SK-N-SH (cell line): Measurements from ENCODE around the gene AREG. TPM values are rescaled to one million over a fixed set of nuclear protein-coding genes. Genes with fewer than 3 reads are reported as not detected.

ENCODE experiments used
- CTCF ChIA-PET: fragments of 300-600, 350-600 bp; formaldehyde crosslinking; extraction: SDS; loops from one replicate; lab custom pipeline; 2021; lab: Yijun Ruan, JAX
- POLR2A ChIA-PET: fragments of 350-600 bp; sonication (Branson Sonifier 250); formaldehyde crosslinking; extraction: SDS; loops from one replicate; lab custom pipeline; 2020; ENCODE audit warnings: antibody characterized with exemption, inconsistent platforms; lab: Yijun Ruan, JAX
- DNase-seq: peaks from one replicate; pipeline ENCODE4 v3.0.0; 2012
- H2AFZ ChIP-seq: fragments of 200-600 bp; sonication (generic); 2 replicates; pipeline ENCODE4 v1.8.1; 2016; ENCODE audit warnings: antibody characterized with exemption, mild to moderate bottlenecking, low read depth
- H3F3A ChIP-seq: fragments of 200-600 bp; sonication (generic); replicated peaks from 2 replicates; pipeline ENCODE3; 2016; ENCODE audit warnings: antibody characterized with exemption, mild to moderate bottlenecking; ENCODE audit not compliant: insufficient read depth
- H3K27ac ChIP-seq, 2 experiments: fragments of 200-500 bp in 1 of 2; fragments of 200-600 bp in 1 of 2; sonication (Bioruptor generic) in 1 of 2; sonication (generic), shearing (Covaris generic) in 1 of 2; 2 replicates each; pipeline versions ENCODE4 v1.5.1 to v1.6.1; 2014 to 2016; ENCODE audit warnings: low read depth in 2 of 2, inconsistent platforms in 1 of 2, low read length in 1 of 2, mild to moderate bottlenecking in 1 of 2, mixed read lengths in 1 of 2
- H3K27me3 ChIP-seq: fragments of 200-600 bp; sonication (generic), shearing (Covaris generic); 2 replicates; pipeline ENCODE4 v1.6.1; 2016; ENCODE audit warnings: mixed run types; ENCODE audit not compliant: insufficient read depth
- H3K36me3 ChIP-seq, 2 experiments: fragments of 200-500 bp in 1 of 2; fragments of 200-600 bp in 1 of 2; sonication (Bioruptor generic) in 1 of 2; sonication (generic) in 1 of 2; replicated peaks in 1 of 2; 2 replicates each; pipeline versions ENCODE3 to v1.5.1; 2014 to 2016; ENCODE audit warnings: low read length in 1 of 2, mild to moderate bottlenecking in 1 of 2; ENCODE audit not compliant: insufficient read depth in 2 of 2, control insufficient read depth in 1 of 2
- H3K4me1 ChIP-seq, 2 experiments: fragments of 200-500 bp in 1 of 2; fragments of 200-600 bp in 1 of 2; sonication (Bioruptor generic) in 1 of 2; sonication (generic), shearing (Covaris generic) in 1 of 2; 2 replicates each; pipeline versions ENCODE4 v1.5.1 to v1.6.1; 2014 to 2016; ENCODE audit warnings: low read depth in 1 of 2, low read length in 1 of 2, mixed run types in 1 of 2; ENCODE audit not compliant: insufficient read depth in 2 of 2, control insufficient read depth in 1 of 2
- H3K4me2 ChIP-seq: fragments of 200-600 bp; sonication (generic), shearing (Covaris generic); 2 replicates; pipeline ENCODE4 v1.6.1; 2017; ENCODE audit warnings: mixed run types
- H3K4me3 ChIP-seq, 2 experiments: fragments of 200-500 bp in 1 of 2; fragments of 200-600 bp in 1 of 2; sonication (Bioruptor generic) in 1 of 2; sonication (generic), shearing (Covaris generic) in 1 of 2; 2 replicates each; pipeline versions ENCODE4 v1.5.1 to v1.8.1; 2014 to 2016; ENCODE audit warnings: low read depth in 2 of 2, inconsistent platforms in 1 of 2, low read length in 1 of 2, mild to moderate bottlenecking in 1 of 2, mixed read lengths in 1 of 2, moderate library complexity in 1 of 2
- H3K79me2 ChIP-seq: fragments of 200-600 bp; sonication (generic); 2 replicates; pipeline ENCODE4 v1.8.1; 2017; ENCODE audit warnings: mild to moderate bottlenecking; ENCODE audit not compliant: insufficient read depth
- H3K9ac ChIP-seq: fragments of 200-600 bp; sonication (generic); 2 replicates; pipeline ENCODE4 v1.6.1; 2017; ENCODE audit warnings: mixed run types
- H3K9me2 ChIP-seq: fragments of 200-600 bp; sonication (generic); 2 replicates; pipeline ENCODE4 v1.6.1; 2017; ENCODE audit warnings: mixed run types
- H3K9me3 ChIP-seq: fragments of 200-600 bp; sonication (generic); 2 replicates; pipeline ENCODE4 v1.6.1; 2017; ENCODE audit warnings: mixed run types, mild to moderate bottlenecking, moderate library complexity
- H4K20me1 ChIP-seq: fragments of 200-600 bp; sonication (generic); 2 replicates; pipeline ENCODE4 v1.6.1; 2017; ENCODE audit warnings: mild to moderate bottlenecking, mixed run types; ENCODE audit not compliant: insufficient read depth
- CHD2 ChIP-seq: fragments of 150-350 bp; IDR thresholded peaks from 2 replicates; pipeline ENCODE4 v1.6.1; 2018; ENCODE audit warnings: low read length; ENCODE audit not compliant: partially characterized antibody
- FOSL2 ChIP-seq: IDR thresholded peaks from 2 replicates; pipeline ENCODE4 v1.4.0; 2012; ENCODE audit warnings: low read depth, mild to moderate bottlenecking, moderate library complexity, borderline replicate concordance
- GABPA ChIP-seq: IDR thresholded peaks from 2 replicates; pipeline ENCODE4 v1.4.0; 2012; ENCODE audit warnings: low read depth, mild to moderate bottlenecking
- GATA2 ChIP-seq: sonication (generic); formaldehyde crosslinking; IDR thresholded peaks from 2 replicates; pipeline ENCODE4 v1.5.0; 2020; ENCODE audit warnings: mild to moderate bottlenecking, missing genetic modification reagents
- MEF2A ChIP-seq: IDR thresholded peaks from 2 replicates; pipeline ENCODE4 v1.4.0; 2012; ENCODE audit warnings: low read depth, borderline replicate concordance
- POLR2AphosphoS5 ChIP-seq: IDR thresholded peaks from 2 replicates; pipeline ENCODE4 v1.6.1; 2012; ENCODE audit warnings: low read depth, low read length
- RAD21 ChIP-seq: IDR thresholded peaks from 2 replicates; pipeline ENCODE4 v1.6.1; 2012; ENCODE audit warnings: mild to moderate bottlenecking, low read length
- RCOR1 ChIP-seq: fragments of 150-350 bp; IDR thresholded peaks from 2 replicates; pipeline ENCODE4 v1.6.1; 2017; ENCODE audit warnings: antibody characterized with exemption, low read length
- RXRA ChIP-seq: IDR thresholded peaks from 2 replicates; pipeline ENCODE4 v1.4.0; 2012; ENCODE audit warnings: low read depth, mild to moderate bottlenecking, borderline replicate concordance
- SIN3A ChIP-seq: IDR thresholded peaks from 2 replicates; pipeline ENCODE4 v1.6.1; 2012; ENCODE audit warnings: low read depth, mild to moderate bottlenecking, low read length, moderate library complexity, borderline replicate concordance
- SMC3 ChIP-seq: IDR thresholded peaks from 2 replicates; pipeline ENCODE4 v1.6.1; 2012; ENCODE audit warnings: low read depth, low read length, improper control_type of control experiment
- WGBS: methylation state at CpG from one replicate; pipeline ENCODE4 v1.1.6; 2017; ENCODE audit warnings: low lambda C conversion rate; 5-methylcytosine and 5-hydroxymethylcytosine counted together
- polyA plus RNA-seq, 3 experiments: library from polyadenylated mRNA; depleted of rRNA; stranded (reverse); fragments of >200 nt; gene quantifications; 2 replicates each; pipeline ENCODE4 v1.2.3, GENCODE V29; 2012
- TF ChIP-seq, protein P1 (sequence below): fragments of 150-350 bp; IDR thresholded peaks from 2 replicates; pipeline ENCODE4 v1.6.1; 2017; ENCODE audit warnings: antibody characterized with exemption, low read length, low read depth, borderline replicate concordance
- TF ChIP-seq, protein P2 (sequence below): IDR thresholded peaks from 2 replicates; pipeline ENCODE4 v1.4.0; 2012; ENCODE audit warnings: low read depth, borderline replicate concordance
- TF ChIP-seq, protein P3 (sequence below): fragments of 200-600 bp; sonication (generic); IDR thresholded peaks from 2 replicates; pipeline ENCODE4 v1.6.1; 2017; ENCODE audit warnings: antibody characterized with exemption, mild to moderate bottlenecking, moderate library complexity

The AREG gene
- polyA plus RNA-seq, 1 of the 3 experiments (the other 2 are of a cell fraction): not detected

DNA sequence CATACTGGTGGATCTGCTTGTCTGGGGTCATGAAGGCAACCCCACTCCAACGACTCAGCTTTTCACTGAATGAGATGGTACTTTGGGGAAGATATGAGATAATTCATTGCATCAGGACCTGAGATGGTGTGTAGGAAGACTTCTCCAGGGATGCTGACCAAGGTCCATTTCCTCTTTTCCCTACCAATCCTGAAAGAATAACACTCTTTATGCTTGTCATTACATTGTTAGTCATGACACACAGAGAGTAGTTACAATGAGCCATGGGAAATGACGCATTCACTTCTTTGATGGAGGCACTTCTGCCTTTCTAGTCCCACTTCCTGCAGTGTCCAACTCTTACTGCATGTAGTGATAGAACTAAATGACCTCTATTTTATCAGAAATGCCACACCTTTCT is 58.6 kb downstream of the AREG start:
- H3K4me3 ChIP-seq: no peak overlapping the region
- H3K9me3 ChIP-seq: no peaks in the 10 kb centered on the region
- H3K9ac ChIP-seq: no peak overlapping the region
- H3K4me2 ChIP-seq: no peak overlapping the region
- POLR2A ChIA-PET: no interaction called here
- no peaks in the 10 kb centered on the region for H3K79me2 ChIP-seq
- H3K27ac ChIP-seq: no peak overlapping the region
- no peaks in the 10 kb centered on the region for H3K36me3 ChIP-seq
- no peak overlapping the region for H2AFZ ChIP-seq
- TF ChIP-seq RAD21 (no peak), GATA2 (CRISPR knock-in tag) (no peak), SMC3 (no peak), CHD2 (no peak), POLR2AphosphoS5 (no peak), RXRA (no peak), GABPA (no peak), RCOR1 (no peak)
- TF ChIP-seq, protein P1, sequence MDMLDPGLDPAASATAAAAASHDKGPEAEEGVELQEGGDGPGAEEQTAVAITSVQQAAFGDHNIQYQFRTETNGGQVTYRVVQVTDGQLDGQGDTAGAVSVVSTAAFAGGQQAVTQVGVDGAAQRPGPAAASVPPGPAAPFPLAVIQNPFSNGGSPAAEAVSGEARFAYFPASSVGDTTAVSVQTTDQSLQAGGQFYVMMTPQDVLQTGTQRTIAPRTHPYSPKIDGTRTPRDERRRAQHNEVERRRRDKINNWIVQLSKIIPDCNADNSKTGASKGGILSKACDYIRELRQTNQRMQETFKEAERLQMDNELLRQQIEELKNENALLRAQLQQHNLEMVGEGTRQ: no peak
- TF ChIP-seq, protein P2, sequence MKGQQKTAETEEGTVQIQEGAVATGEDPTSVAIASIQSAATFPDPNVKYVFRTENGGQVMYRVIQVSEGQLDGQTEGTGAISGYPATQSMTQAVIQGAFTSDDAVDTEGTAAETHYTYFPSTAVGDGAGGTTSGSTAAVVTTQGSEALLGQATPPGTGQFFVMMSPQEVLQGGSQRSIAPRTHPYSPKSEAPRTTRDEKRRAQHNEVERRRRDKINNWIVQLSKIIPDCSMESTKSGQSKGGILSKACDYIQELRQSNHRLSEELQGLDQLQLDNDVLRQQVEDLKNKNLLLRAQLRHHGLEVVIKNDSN: no peak
- TF ChIP-seq, protein P3, sequence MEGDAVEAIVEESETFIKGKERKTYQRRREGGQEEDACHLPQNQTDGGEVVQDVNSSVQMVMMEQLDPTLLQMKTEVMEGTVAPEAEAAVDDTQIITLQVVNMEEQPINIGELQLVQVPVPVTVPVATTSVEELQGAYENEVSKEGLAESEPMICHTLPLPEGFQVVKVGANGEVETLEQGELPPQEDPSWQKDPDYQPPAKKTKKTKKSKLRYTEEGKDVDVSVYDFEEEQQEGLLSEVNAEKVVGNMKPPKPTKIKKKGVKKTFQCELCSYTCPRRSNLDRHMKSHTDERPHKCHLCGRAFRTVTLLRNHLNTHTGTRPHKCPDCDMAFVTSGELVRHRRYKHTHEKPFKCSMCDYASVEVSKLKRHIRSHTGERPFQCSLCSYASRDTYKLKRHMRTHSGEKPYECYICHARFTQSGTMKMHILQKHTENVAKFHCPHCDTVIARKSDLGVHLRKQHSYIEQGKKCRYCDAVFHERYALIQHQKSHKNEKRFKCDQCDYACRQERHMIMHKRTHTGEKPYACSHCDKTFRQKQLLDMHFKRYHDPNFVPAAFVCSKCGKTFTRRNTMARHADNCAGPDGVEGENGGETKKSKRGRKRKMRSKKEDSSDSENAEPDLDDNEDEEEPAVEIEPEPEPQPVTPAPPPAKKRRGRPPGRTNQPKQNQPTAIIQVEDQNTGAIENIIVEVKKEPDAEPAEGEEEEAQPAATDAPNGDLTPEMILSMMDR: no peak
- TF ChIP-seq, all 33 proteins: peak for 0
- Histone ChIP-seq H3K27me3 (no peaks in the 10 kb centered on the region), H3F3A (no peaks in the 10 kb centered on the region), H3K4me1 (no peaks in the 10 kb centered on the region), H4K20me1 (no peaks in the 10 kb centered on the region), H3K9me2 (0 out of 2 replicates have a peak, but pooled peaks cover 3% of the 10 kb centered on the region)
- CTCF ChIA-PET: no interaction called here
- 5% methylated on average over 2 of the region's 2 CpGs for WGBS
- no peak for DNase-seq

DNA sequence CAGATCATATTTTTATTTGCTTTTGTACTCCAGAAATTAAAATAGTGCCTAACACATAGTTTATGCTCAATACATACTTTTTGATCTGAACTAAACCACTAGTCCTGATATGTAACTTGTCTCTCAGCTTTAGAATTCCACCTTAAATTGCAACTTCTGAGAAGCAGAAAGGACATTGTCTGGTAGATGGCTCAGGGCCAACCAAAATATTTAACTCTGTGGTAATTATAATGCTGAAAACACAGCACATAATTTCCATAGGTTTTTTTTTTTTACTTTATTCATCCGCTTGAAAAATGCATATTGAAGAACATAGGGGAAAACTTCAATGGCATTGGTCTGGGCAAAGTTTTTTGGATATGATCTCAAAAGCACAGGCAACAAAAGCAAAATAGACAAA is 59.3 kb downstream of the AREG start:
- no peaks in the 10 kb centered on the region for H3K4me1 ChIP-seq
- CTCF ChIA-PET: no interaction called here
- TF ChIP-seq MEF2A (no peak), SIN3A (no peak), FOSL2 (no peak), GATA2 (CRISPR knock-in tag) (no peak), CHD2 (no peak)
- TF ChIP-seq, protein P2: no peak
- TF ChIP-seq, protein P3: no peak
- TF ChIP-seq, protein P1: no peak
- H3K79me2 ChIP-seq: no peaks in the 10 kb centered on the region
- 8% methylated on average over 1 of the region's 1 CpG for WGBS
- no peak overlapping the region for H2AFZ ChIP-seq
- no peaks in the 10 kb centered on the region for H3K36me3 ChIP-seq
- no peaks in the 10 kb centered on the region for H4K20me1 ChIP-seq
- no peaks in the 10 kb centered on the region for H3K27me3 ChIP-seq
- H3K27ac ChIP-seq: no peak overlapping the region
- no peak overlapping the region for H3K4me2 ChIP-seq
- POLR2A ChIA-PET: no interaction called here
- no peak overlapping the region for H3K4me3 ChIP-seq
- H3F3A ChIP-seq: no peaks in the 10 kb centered on the region
- DNase-seq: no peak
- 0 out of 2 replicates have a peak, but pooled peaks cover 3% of the 10 kb centered on the region for H3K9me2 ChIP-seq
- no peaks in the 10 kb centered on the region for H3K9me3 ChIP-seq
- H3K9ac ChIP-seq: no peak overlapping the region
